K562 (cell line): ENCODE measurements around the gene ARFGAP3. TPM values are rescaled to one million over a fixed set of nuclear protein-coding genes. Genes with fewer than 3 reads are reported as not detected.

ENCODE experiments used
- BHLHE40 ChIP-seq: IDR thresholded peaks from 2 replicates; pipeline ENCODE4 v1.6.1; 2011; ENCODE audit warnings: low read length, improper control_type of control experiment
- CTBP1 ChIP-seq: fragments of 450-650 bp; IDR thresholded peaks from 2 replicates; pipeline ENCODE4 v1.6.1; 2016; ENCODE audit warnings: borderline replicate concordance
- ESRRA ChIP-seq: fragments of 450-650 bp; IDR thresholded peaks from 2 replicates; pipeline ENCODE4 v1.6.1; 2014; ENCODE audit warnings: low read depth, mild to moderate bottlenecking, moderate library complexity, borderline replicate concordance
- EWSR1 ChIP-seq: fragments of 450-650 bp; IDR thresholded peaks from 2 replicates; pipeline ENCODE4 v1.6.1; 2018; ENCODE audit warnings: borderline replicate concordance, mild to moderate bottlenecking, low read depth, moderate library complexity; ENCODE audit not compliant: partially characterized antibody
- GATA2 ChIP-seq: sonication (generic); formaldehyde crosslinking; IDR thresholded peaks from 2 replicates; pipeline ENCODE4 v1.4.0; 2020; ENCODE audit warnings: mild to moderate bottlenecking, missing genetic modification reagents
- GTF3C2 ChIP-seq: IDR thresholded peaks from 3 replicates; pipeline ENCODE4 v1.6.1; 2011; ENCODE audit warnings: borderline replicate concordance, mild to moderate bottlenecking, moderate library complexity; ENCODE audit not compliant: insufficient read length; ENCODE audit errors: extremely low read depth
- HDGF ChIP-seq: fragments of 450-650 bp; IDR thresholded peaks from 2 replicates; pipeline ENCODE4 v1.6.1; 2016
- HNRNPLL ChIP-seq: fragments of 200-400 bp; formaldehyde crosslinking; IDR thresholded peaks from 2 replicates; pipeline ENCODE4 v1.6.1; 2017; ENCODE audit warnings: low read length, low read depth, mild to moderate bottlenecking; ENCODE audit not compliant: poor library complexity, severe bottlenecking
- JUNB ChIP-seq: fragments of 450-650 bp; formaldehyde crosslinking; conservative IDR thresholded peaks from 2 replicates; pipeline ENCODE4 v1.4.0; 2020; ENCODE audit warnings: mild to moderate bottlenecking
- MBD2 ChIP-seq: sonication (generic); IDR thresholded peaks from 2 replicates; pipeline ENCODE4 v1.6.1; 2016; ENCODE audit warnings: low read depth, borderline replicate concordance
- NCOA2 ChIP-seq, 2 experiments: fragments of 450-650 bp; IDR thresholded peaks; 2 replicates each; pipeline ENCODE4 v1.6.1; 2018; ENCODE audit warnings: mild to moderate bottlenecking in 2 of 2, moderate library complexity in 1 of 2; ENCODE audit not compliant: partially characterized antibody in 2 of 2
- NEUROD1 ChIP-seq: fragments of 150-350 bp; IDR thresholded peaks from 2 replicates; pipeline ENCODE4 v1.6.1; 2014; ENCODE audit warnings: borderline replicate concordance, low read length, low read depth; ENCODE audit not compliant: partially characterized antibody
- PRPF4 ChIP-seq: fragments of 200-400 bp; formaldehyde crosslinking; IDR thresholded peaks from one replicate; pipeline ENCODE4 v1.6.1; 2017; ENCODE audit warnings: low read length, low read depth, mild to moderate bottlenecking; ENCODE audit not compliant: insufficient read depth, poor library complexity, severe bottlenecking
- RBM39 ChIP-seq: fragments of 200-400 bp; formaldehyde crosslinking; optimal IDR thresholded peaks from 2 replicates; pipeline ENCODE3; 2018; ENCODE audit warnings: low read depth, low read length
- TFE3 ChIP-seq: fragments of 450-650 bp; formaldehyde crosslinking; IDR thresholded peaks from 2 replicates; pipeline ENCODE4 v1.4.0; 2020; ENCODE audit warnings: mild to moderate bottlenecking, mixed read lengths
- TGIF2 ChIP-seq: sonication (generic); formaldehyde crosslinking; IDR thresholded peaks from 2 replicates; pipeline ENCODE4 v1.8.1; 2022; ENCODE audit warnings: mild to moderate bottlenecking, missing genetic modification reagents, moderate library complexity
- USF1 ChIP-seq: sonication (generic); formaldehyde crosslinking; IDR thresholded peaks from 2 replicates; pipeline ENCODE4 v1.9.0; 2022; ENCODE audit warnings: mild to moderate bottlenecking, missing genetic modification reagents
- ZC3H4 ChIP-seq: sonication (generic); formaldehyde crosslinking; IDR thresholded peaks from 2 replicates; pipeline ENCODE4 v1.9.0; 2021; ENCODE audit warnings: missing genetic modification reagents, borderline replicate concordance
- ZNF507 ChIP-seq: conservative IDR thresholded peaks from 2 replicates; pipeline ENCODE4 v1.6.1; 2017; ENCODE audit warnings: missing genetic modification characterization, missing compliant biosample characterization
- ZNF586 ChIP-seq: fragments of 450-650 bp; formaldehyde crosslinking; conservative IDR thresholded peaks from 2 replicates; pipeline ENCODE4 v1.4.0; 2020; ENCODE audit warnings: mild to moderate bottlenecking, moderate library complexity
- ZNF778 ChIP-seq: fragments of 450-650 bp; formaldehyde crosslinking; IDR thresholded peaks from 2 replicates; pipeline ENCODE4 v1.4.0; 2020; ENCODE audit warnings: mild to moderate bottlenecking, moderate library complexity
- ZNF780A ChIP-seq: fragments of 250-450 bp; sonication (Bioruptor Pico); IDR thresholded peaks from 2 replicates; pipeline ENCODE4 v1.5.0; 2021; ENCODE audit warnings: mild to moderate bottlenecking
- ZNF79 ChIP-seq: fragments of 250-450 bp; sonication (Bioruptor Pico); IDR thresholded peaks from 2 replicates; pipeline ENCODE4 v1.4.0; 2020; ENCODE audit warnings: low read depth, mild to moderate bottlenecking, moderate library complexity
- polyA plus RNA-seq, 8 experiments: library from polyadenylated mRNA; depleted of rRNA in 4 of 8; stranded (reverse) in 5 of 8; unstranded in 3 of 8; fragments of >200 nt; fragmentation: Nextera tagmentation in 2 of 8; fragmentation: Illumina TruSeq in 1 of 8; extraction: Ambion mirVana in 2 of 8; extraction: Trizol in 1 of 8; gene quantifications; 2 replicates each; pipeline versions ENCODE4 v1.2.1 to v1.2.3, GENCODE V29; 2011 to 2014; ENCODE audit warnings: inconsistent platforms in 1 of 8, missing spikeins in 1 of 8
- total RNA-seq, 7 experiments: library from RNA; depleted of rRNA in 6 of 7; stranded (reverse); fragments of >200 nt in 6 of 7; fragmentation: Illumina TruSeq in 2 of 7; extraction: Trizol in 2 of 7; gene quantifications; 2 replicates each; pipeline versions ENCODE4 v1.2.1 to v1.2.3, GENCODE V29; 2011 to 2021; ENCODE audit warnings: low replicate concordance in 1 of 7

ARFGAP3 gene
- total and polyA plus RNA-seq, 9 of the 15 experiments (the other 6 are each of a cell fraction or from before 2014, with no cell fraction given): 14.2 to 31.9 (median 22.7) TPM

- TF ChIP-seq TFE3 (CRISPR knock-in tag) (no peak), NEUROD1 (no peak), PRPF4 (no peak), ZNF586 (no peak), ZC3H4 (no peak), HNRNPLL (peak; percentile 93), EWSR1 (no peak), ZNF79 (no peak), ZNF780A (CRISPR knock-in tag) (no peak), HDGF (no peak), USF1 (CRISPR knock-in tag) (no peak), BHLHE40 (no peak; the same call in 1 of the 2 replicates), GTF3C2 (no peak), GATA2 (CRISPR knock-in tag) (no peak), RBM39 (no peak), MBD2 (no peak), ZNF778 (CRISPR knock-in tag) (no peak), CTBP1 (peak; percentile 75), TGIF2 (CRISPR knock-in tag) (no peak), NCOA2 (IDR thresholded peaks at IDR 0.05; ENCODE audit: partially characterized antibody in 2 of 2) (no peak), ESRRA (peak; percentile 39; the same call in 1 of the 2 replicates), ZNF507 (tag) (no peak), JUNB (CRISPR knock-in tag) (no peak)
Observed at GRCh38 chr22:42856865-42857704, at the start of gene ARFGAP3 (continued).
